Fibroblast of lung (primary cell): ENCODE results near the gene UROC1. TPM values are rescaled to one million over a fixed set of nuclear protein-coding genes. Genes with fewer than 3 reads are reported as not detected.
A peak's percentile ranks its signal among the peaks of the same experiment; 100 is the strongest.

Experiments used
- DNase-seq, 2 donors: peaks; one replicate each; pipeline versions ENCODE4 v3.0.0 to v3.0.0-alpha.2; 2010; ENCODE audit warnings: low read depth in 2 of 2
- H2AFZ ChIP-seq: 2 replicates; pipeline ENCODE4 v1.5.1; 2012; ENCODE audit warnings: low read length, control low read depth, inconsistent platforms
- H3K27ac ChIP-seq: 2 replicates; pipeline ENCODE4 v1.5.1; 2011; ENCODE audit warnings: low read length, control low read depth; ENCODE audit not compliant: insufficient read depth
- H3K27me3 ChIP-seq: 2 replicates; pipeline ENCODE4 v1.5.1; 2011; ENCODE audit warnings: mild to moderate bottlenecking, low read length; ENCODE audit not compliant: control insufficient read depth, insufficient read depth
- H3K36me3 ChIP-seq: 2 replicates; pipeline ENCODE4 v1.5.1; 2011; ENCODE audit warnings: low read length; ENCODE audit not compliant: control insufficient read depth, insufficient read depth
- H3K4me1 ChIP-seq: 2 replicates; pipeline ENCODE4 v1.5.1; 2011; ENCODE audit warnings: low read length; ENCODE audit not compliant: control insufficient read depth, insufficient read depth; ENCODE audit errors: extremely low read depth
- H3K4me2 ChIP-seq: 2 replicates; pipeline ENCODE4 v1.5.1; 2011; ENCODE audit warnings: low read length, control low read depth; ENCODE audit not compliant: insufficient read depth; ENCODE audit errors: extremely low read depth
- H3K4me3 ChIP-seq, 4 experiments: fragments of 200-600 bp in 1 of 4; sonication (generic) in 1 of 4; replicated peaks in 1 of 4; 2 replicates each; pipeline ENCODE4 v1.5.1; 2011 to 2016; ENCODE audit warnings: low read length in 4 of 4, low read depth in 3 of 4, mild to moderate bottlenecking in 3 of 4, control low read depth in 2 of 4, inconsistent platforms in 1 of 4, mixed read lengths in 1 of 4; ENCODE audit not compliant: insufficient read depth in 1 of 4; ENCODE audit errors: control extremely low read depth in 1 of 4
- H3K79me2 ChIP-seq: 2 replicates; pipeline ENCODE4 v1.5.1; 2012; ENCODE audit warnings: mild to moderate bottlenecking, low read length, inconsistent platforms; ENCODE audit not compliant: control insufficient read depth, insufficient read depth
- H3K9ac ChIP-seq: 2 replicates; pipeline ENCODE4 v1.5.1; 2011; ENCODE audit warnings: mild to moderate bottlenecking, low read length, control low read depth; ENCODE audit not compliant: insufficient read depth
- H3K9me3 ChIP-seq: 2 replicates; pipeline ENCODE4 v1.5.1; 2012; ENCODE audit warnings: low read depth, low read length; ENCODE audit not compliant: control insufficient read depth, insufficient read depth
- H4K20me1 ChIP-seq: 2 replicates; pipeline ENCODE4 v1.5.1; 2011; ENCODE audit warnings: low read length; ENCODE audit not compliant: control insufficient read depth, insufficient read depth; ENCODE audit errors: extremely low read depth
- EZH2 ChIP-seq: IDR thresholded peaks from 2 replicates; pipeline ENCODE4 v1.5.1; 2012; ENCODE audit warnings: low read length, control low read depth, mild to moderate bottlenecking; ENCODE audit errors: missing control alignments
- polyA plus RNA-seq, 2 donors: library from polyadenylated mRNA; depleted of rRNA in 1 of 2; stranded (reverse) in 1 of 2; unstranded in 1 of 2; fragments of >200 nt; gene quantifications; 2 replicates each; pipeline ENCODE4 v1.2.1, GENCODE V29; 2011 to 2012; ENCODE audit warnings: missing spikeins in 1 of 2
- total RNA-seq: library from RNA; depleted of rRNA; stranded (reverse); fragments of >200 nt; gene quantifications from 2 replicates; pipeline ENCODE4 v1.2.1, GENCODE V29; 2014
- TF ChIP-seq, protein P1 (sequence below), 2 donors: IDR thresholded peaks in 1 of 2; conservative IDR thresholded peaks in 1 of 2; 1 replicate in 1 of 2; 2 replicates in 1 of 2; pipeline ENCODE4 v1.5.1; 2011 to 2012; ENCODE audit warnings: low read length in 2 of 2, control low read depth in 1 of 2, inconsistent platforms in 1 of 2, low read depth in 1 of 2, mild to moderate bottlenecking in 1 of 2

UROC1 gene
- total and polyA plus RNA-seq, 2 donors (not counting 1 experiment from before 2014, with no cell fraction given), result not detected

DNA sequence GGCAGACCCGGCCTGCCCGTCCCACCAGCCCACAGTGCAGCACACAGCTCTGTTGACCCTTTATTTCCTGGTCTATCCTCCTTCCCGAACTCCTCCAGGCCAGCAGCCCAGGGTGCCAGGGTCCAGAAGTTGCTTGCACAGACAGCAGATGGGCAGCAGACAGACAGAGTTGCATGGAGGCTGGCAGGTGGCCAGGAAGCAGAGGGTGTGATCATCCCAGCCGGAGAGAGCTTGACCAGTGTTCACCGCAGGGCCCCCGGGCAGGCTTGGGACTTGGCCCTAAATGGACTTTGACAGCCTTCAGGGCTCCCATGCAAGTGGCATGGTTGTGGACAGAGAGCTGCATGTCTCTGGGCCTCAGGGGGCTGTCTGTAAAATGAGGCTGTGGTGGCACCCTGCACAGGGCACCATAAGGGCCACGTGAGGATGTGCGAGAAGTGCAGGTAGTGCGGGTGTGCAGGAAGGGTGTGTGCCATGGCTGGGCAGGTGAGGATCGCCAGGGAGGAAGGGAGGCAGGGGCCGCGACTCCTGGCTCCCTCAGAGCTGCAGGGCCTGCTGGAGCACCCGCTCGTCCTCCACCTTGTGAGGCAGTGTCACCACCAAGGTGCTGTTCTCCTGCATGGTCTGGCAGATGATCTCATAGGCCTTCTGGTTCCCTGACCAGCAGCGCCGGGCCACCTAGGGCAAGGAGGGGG lies 35.6 kb downstream of the UROC1 start:
- Histone ChIP-seq H3K9ac (no peak overlapping the region), H3K36me3 (no peaks in the 10 kb centered on the region), H4K20me1 (no peaks in the 10 kb centered on the region), H3K4me1 (no peaks in the 10 kb centered on the region), H3K9me3 (no peaks in the 10 kb centered on the region), H3K4me3 (no peak overlapping the region), H3K27ac (no peak overlapping the region), H3K27me3 (peaks cover 3% of the 10 kb centered on the region), H3K79me2 (no peaks in the 10 kb centered on the region), H3K4me2 (no peak overlapping the region), H2AFZ (no peak overlapping the region)
- peak in 1 of 2 donors; percentile 46 for DNase-seq
- no peak for TF ChIP-seq EZH2
- TF ChIP-seq, protein P1, sequence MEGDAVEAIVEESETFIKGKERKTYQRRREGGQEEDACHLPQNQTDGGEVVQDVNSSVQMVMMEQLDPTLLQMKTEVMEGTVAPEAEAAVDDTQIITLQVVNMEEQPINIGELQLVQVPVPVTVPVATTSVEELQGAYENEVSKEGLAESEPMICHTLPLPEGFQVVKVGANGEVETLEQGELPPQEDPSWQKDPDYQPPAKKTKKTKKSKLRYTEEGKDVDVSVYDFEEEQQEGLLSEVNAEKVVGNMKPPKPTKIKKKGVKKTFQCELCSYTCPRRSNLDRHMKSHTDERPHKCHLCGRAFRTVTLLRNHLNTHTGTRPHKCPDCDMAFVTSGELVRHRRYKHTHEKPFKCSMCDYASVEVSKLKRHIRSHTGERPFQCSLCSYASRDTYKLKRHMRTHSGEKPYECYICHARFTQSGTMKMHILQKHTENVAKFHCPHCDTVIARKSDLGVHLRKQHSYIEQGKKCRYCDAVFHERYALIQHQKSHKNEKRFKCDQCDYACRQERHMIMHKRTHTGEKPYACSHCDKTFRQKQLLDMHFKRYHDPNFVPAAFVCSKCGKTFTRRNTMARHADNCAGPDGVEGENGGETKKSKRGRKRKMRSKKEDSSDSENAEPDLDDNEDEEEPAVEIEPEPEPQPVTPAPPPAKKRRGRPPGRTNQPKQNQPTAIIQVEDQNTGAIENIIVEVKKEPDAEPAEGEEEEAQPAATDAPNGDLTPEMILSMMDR (conservative IDR thresholded peaks at IDR 0.05 in 1 of 2, IDR thresholded peaks at IDR 0.05 in 1 of 2; ENCODE audit: low read depth in 1 of 2, low read length in 2 of 2), result no peak

DNA sequence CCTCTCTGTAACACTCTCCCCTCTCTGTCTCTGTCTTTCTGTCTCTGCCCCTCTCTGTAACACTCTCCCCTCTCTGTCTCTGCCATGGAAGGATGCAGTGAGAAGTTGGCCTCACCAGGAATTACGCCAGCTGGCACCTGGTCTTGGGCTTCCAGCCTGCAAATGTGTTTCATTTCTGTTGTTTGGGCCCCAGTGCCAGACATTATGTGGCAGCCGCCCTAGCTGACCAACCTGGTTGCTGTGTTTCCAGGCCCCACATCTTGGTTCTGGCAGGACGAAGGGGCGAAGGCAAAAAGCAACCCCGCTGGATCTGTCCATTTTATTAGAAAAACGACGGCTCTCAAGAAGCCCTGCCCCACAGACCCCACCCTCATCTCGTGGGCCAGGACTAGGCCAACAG lies 36.7 kb downstream of the UROC1 start:
- Histone ChIP-seq H3K4me3 (no peak overlapping the region), H3K27ac (no peak overlapping the region), H3K79me2 (no peaks in the 10 kb centered on the region), H3K9ac (no peak overlapping the region), H3K4me2 (no peak overlapping the region), H3K4me1 (peaks cover 2% of the 10 kb centered on the region), H3K9me3 (no peaks in the 10 kb centered on the region), H4K20me1 (no peaks in the 10 kb centered on the region), H3K27me3 (peaks cover 3% of the 10 kb centered on the region), H2AFZ (no peak overlapping the region), H3K36me3 (no peaks in the 10 kb centered on the region)
- DNase-seq, result no peak
- TF ChIP-seq, protein P1 (conservative IDR thresholded peaks at IDR 0.05 in 1 of 2, IDR thresholded peaks at IDR 0.05 in 1 of 2; ENCODE audit: low read depth in 1 of 2, low read length in 2 of 2), result no peak
- no peak for TF ChIP-seq EZH2

DNA sequence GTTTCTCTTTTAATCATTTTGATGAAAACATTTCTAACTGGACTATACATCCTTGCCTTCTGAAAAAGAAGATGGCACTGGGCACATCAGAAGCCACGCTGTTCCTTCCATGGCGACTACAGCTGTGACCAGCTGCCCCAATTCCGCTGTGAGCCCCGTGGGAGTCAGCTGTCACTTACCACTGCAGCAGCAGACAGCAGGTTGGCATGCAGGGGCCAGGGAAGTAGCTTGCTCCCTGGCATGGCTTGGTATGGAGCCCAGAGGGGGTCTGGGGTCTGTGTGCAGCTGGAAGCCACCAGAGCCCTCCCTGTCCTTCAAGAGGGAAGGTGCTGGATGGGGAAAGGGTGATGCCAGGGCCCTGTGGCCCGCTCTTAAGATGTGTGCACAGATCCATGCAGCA lies 37.4 kb downstream of the UROC1 start:
- no peak for DNase-seq
- Histone ChIP-seq H3K4me1 (peaks cover 2% of the 10 kb centered on the region), H4K20me1 (no peaks in the 10 kb centered on the region), H3K79me2 (no peaks in the 10 kb centered on the region), H3K36me3 (no peaks in the 10 kb centered on the region), H3K27ac (no peak overlapping the region), H3K9ac (no peak overlapping the region), H2AFZ (no peak overlapping the region), H3K4me3 (no peak overlapping the region), H3K27me3 (peaks cover 3% of the 10 kb centered on the region), H3K9me3 (no peaks in the 10 kb centered on the region), H3K4me2 (no peak overlapping the region)
- no peak for TF ChIP-seq EZH2
- TF ChIP-seq, protein P1 (conservative IDR thresholded peaks at IDR 0.05 in 1 of 2, IDR thresholded peaks at IDR 0.05 in 1 of 2; ENCODE audit: low read depth in 1 of 2, low read length in 2 of 2), result no peak
